Loucy (cell line): Measurements from ENCODE around the gene ZNF597.

Source experiments
- EZH2phosphoT487 ChIP-seq: fragments of 200-600 bp; IDR thresholded peaks from 2 replicates; pipeline ENCODE4 v1.6.1; 2018; ENCODE audit warnings: antibody characterized with exemption, mild to moderate bottlenecking, moderate library complexity, borderline replicate concordance
- TF ChIP-seq, protein P1 (sequence below): fragments of 200-600 bp; sonication (generic); conservative IDR thresholded peaks from 2 replicates; pipeline ENCODE4 v1.5.1; 2014; ENCODE audit warnings: mild to moderate bottlenecking, antibody characterized with exemption, low read length

DNA sequence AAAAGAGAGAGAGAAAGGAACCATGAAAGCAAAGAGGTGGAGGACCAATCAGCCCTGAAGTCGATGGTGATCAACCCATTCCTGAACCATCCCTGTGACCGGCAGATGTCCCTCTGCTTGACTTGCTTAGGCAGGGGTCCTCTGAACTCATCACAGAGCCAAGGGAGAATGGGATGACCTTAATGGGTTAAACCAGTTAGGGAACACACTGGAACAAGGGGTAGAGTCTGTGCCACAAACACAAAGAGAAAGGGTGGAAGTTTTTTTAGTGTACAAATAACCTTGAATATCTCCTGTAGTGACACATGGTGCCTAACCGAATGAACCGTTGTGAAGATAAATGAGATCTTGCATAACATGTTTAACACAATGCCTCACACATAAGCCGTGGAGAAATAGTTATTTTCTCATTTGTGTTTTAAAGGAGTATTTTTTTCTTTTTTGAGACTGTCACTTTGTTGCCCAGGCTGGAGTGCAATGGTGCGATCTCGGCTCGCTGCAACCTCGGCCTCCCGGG, 11.4 kb upstream of the ZNF597 start:
- TF ChIP-seq, protein P1, sequence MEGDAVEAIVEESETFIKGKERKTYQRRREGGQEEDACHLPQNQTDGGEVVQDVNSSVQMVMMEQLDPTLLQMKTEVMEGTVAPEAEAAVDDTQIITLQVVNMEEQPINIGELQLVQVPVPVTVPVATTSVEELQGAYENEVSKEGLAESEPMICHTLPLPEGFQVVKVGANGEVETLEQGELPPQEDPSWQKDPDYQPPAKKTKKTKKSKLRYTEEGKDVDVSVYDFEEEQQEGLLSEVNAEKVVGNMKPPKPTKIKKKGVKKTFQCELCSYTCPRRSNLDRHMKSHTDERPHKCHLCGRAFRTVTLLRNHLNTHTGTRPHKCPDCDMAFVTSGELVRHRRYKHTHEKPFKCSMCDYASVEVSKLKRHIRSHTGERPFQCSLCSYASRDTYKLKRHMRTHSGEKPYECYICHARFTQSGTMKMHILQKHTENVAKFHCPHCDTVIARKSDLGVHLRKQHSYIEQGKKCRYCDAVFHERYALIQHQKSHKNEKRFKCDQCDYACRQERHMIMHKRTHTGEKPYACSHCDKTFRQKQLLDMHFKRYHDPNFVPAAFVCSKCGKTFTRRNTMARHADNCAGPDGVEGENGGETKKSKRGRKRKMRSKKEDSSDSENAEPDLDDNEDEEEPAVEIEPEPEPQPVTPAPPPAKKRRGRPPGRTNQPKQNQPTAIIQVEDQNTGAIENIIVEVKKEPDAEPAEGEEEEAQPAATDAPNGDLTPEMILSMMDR = no peak
- TF ChIP-seq EZH2phosphoT487 = no peak
